HepG2 (cell line): Measurements from ENCODE around the gene TMEM219. TPM values are rescaled to one million over a fixed set of nuclear protein-coding genes. Genes with fewer than 3 reads are reported as not detected.

ENCODE experiments used
- BHLHE40 ChIP-seq: IDR thresholded peaks from 2 replicates; pipeline ENCODE4 v1.6.1; 2011; ENCODE audit warnings: low read length, improper control_type of control experiment
- ELF1 ChIP-seq: sonication (generic); formaldehyde crosslinking; IDR thresholded peaks from 2 replicates; pipeline ENCODE4 v1.4.0; 2020; ENCODE audit warnings: missing genetic modification reagents
- HNF4G ChIP-seq, 2 experiments: sonication (generic) in 1 of 2; formaldehyde crosslinking in 1 of 2; IDR thresholded peaks; 2 replicates each; pipeline versions ENCODE4 v1.4.0 to v1.6.1; 2011 to 2020; ENCODE audit warnings: borderline replicate concordance in 2 of 2, low read depth in 2 of 2, mild to moderate bottlenecking in 2 of 2, low read length in 1 of 2, missing genetic modification reagents in 1 of 2, moderate library complexity in 1 of 2
- HNRNPUL1 ChIP-seq: fragments of 200-400 bp; formaldehyde crosslinking; IDR thresholded peaks from 2 replicates; pipeline ENCODE4 v1.6.1; 2017; ENCODE audit warnings: low read depth, mild to moderate bottlenecking, low read length, moderate library complexity
- KDM3A ChIP-seq: IDR thresholded peaks from 2 replicates; pipeline ENCODE4 v1.6.1; 2018; ENCODE audit warnings: low read depth, missing compliant biosample characterization
- POLR2A ChIP-seq, 2 experiments: IDR thresholded peaks; 2 replicates each; pipeline ENCODE4 v1.6.1; 2011; ENCODE audit warnings: low read depth in 2 of 2, low read length in 2 of 2, mild to moderate bottlenecking in 1 of 2, moderate library complexity in 1 of 2; ENCODE audit not compliant: insufficient read depth in 1 of 2
- RARA ChIP-seq: IDR thresholded peaks from 2 replicates; pipeline ENCODE4 v1.6.1; 2016; ENCODE audit warnings: missing genetic modification reagents, missing compliant biosample characterization
- TAF15 ChIP-seq: fragments of 200-400 bp; formaldehyde crosslinking; IDR thresholded peaks from one replicate; pipeline ENCODE4 v1.6.1; 2018; ENCODE audit warnings: mild to moderate bottlenecking, low read depth, low read length; ENCODE audit not compliant: poor library complexity, severe bottlenecking
- YEATS2 ChIP-seq: sonication (generic); formaldehyde crosslinking; IDR thresholded peaks from 2 replicates; pipeline ENCODE4 v1.4.0; 2020; ENCODE audit warnings: missing genetic modification reagents, borderline replicate concordance
- ZBTB33 ChIP-seq: sonication (generic); formaldehyde crosslinking; IDR thresholded peaks from 2 replicates; pipeline ENCODE4 v1.4.0; 2020; ENCODE audit warnings: missing genetic modification reagents
- ZNF331 ChIP-seq: sonication (generic); formaldehyde crosslinking; IDR thresholded peaks from 2 replicates; pipeline ENCODE4 v1.4.0; 2020; ENCODE audit warnings: missing genetic modification reagents
- ZNF44 ChIP-seq: sonication (generic); formaldehyde crosslinking; IDR thresholded peaks from 2 replicates; pipeline ENCODE4 v1.5.1; 2020; ENCODE audit warnings: mild to moderate bottlenecking, missing genetic modification reagents
- ZNF781 ChIP-seq: sonication (generic); formaldehyde crosslinking; IDR thresholded peaks from 2 replicates; pipeline ENCODE4 v1.5.1; 2020; ENCODE audit warnings: borderline replicate concordance, mild to moderate bottlenecking, missing genetic modification reagents; ENCODE audit errors: not compliant biosample characterization
- ZNF841 ChIP-seq: sonication (generic); formaldehyde crosslinking; IDR thresholded peaks from 2 replicates; pipeline ENCODE4 v1.8.1; 2023; ENCODE audit warnings: missing genetic modification reagents, borderline replicate concordance
- polyA plus RNA-seq, 8 experiments: library from polyadenylated mRNA; depleted of rRNA in 3 of 8; stranded (reverse) in 7 of 8; unstranded in 1 of 8; fragments of >200 nt; fragmentation: Illumina TruSeq in 4 of 8; extraction: Trizol in 4 of 8; gene quantifications; 2 replicates each; pipeline versions ENCODE4 v1.2.1 to v1.2.3, GENCODE V29; 2011 to 2016; ENCODE audit warnings: low read depth in 4 of 8, missing spikeins in 1 of 8, mixed read lengths in 1 of 8; ENCODE audit not compliant: insufficient read depth in 1 of 8
- total RNA-seq, 5 experiments: library from RNA; depleted of rRNA; stranded (reverse); fragments of >200 nt; fragmentation: Illumina TruSeq; extraction: Trizol; gene quantifications; 2 replicates each; pipeline ENCODE4 v1.2.3, GENCODE V29; 2016; ENCODE audit warnings: low read depth in 1 of 5
- TF ChIP-seq, protein P1 (sequence below): sonication (generic); formaldehyde crosslinking; IDR thresholded peaks from one replicate; pipeline ENCODE4 v1.5.1; 2020; ENCODE audit warnings: mild to moderate bottlenecking, missing genetic modification reagents; ENCODE audit errors: not compliant biosample characterization
- TF ChIP-seq, protein P2 (sequence below): sonication (generic); formaldehyde crosslinking; IDR thresholded peaks from 2 replicates; pipeline ENCODE4 v1.5.1; 2020; ENCODE audit warnings: mild to moderate bottlenecking, missing genetic modification reagents, borderline replicate concordance

Gene TMEM219
- total and polyA plus RNA-seq, 2 of the 13 experiments (the other 11 are each of a cell fraction or from before 2014, with no cell fraction given) = 105 to 115 TPM

DNA sequence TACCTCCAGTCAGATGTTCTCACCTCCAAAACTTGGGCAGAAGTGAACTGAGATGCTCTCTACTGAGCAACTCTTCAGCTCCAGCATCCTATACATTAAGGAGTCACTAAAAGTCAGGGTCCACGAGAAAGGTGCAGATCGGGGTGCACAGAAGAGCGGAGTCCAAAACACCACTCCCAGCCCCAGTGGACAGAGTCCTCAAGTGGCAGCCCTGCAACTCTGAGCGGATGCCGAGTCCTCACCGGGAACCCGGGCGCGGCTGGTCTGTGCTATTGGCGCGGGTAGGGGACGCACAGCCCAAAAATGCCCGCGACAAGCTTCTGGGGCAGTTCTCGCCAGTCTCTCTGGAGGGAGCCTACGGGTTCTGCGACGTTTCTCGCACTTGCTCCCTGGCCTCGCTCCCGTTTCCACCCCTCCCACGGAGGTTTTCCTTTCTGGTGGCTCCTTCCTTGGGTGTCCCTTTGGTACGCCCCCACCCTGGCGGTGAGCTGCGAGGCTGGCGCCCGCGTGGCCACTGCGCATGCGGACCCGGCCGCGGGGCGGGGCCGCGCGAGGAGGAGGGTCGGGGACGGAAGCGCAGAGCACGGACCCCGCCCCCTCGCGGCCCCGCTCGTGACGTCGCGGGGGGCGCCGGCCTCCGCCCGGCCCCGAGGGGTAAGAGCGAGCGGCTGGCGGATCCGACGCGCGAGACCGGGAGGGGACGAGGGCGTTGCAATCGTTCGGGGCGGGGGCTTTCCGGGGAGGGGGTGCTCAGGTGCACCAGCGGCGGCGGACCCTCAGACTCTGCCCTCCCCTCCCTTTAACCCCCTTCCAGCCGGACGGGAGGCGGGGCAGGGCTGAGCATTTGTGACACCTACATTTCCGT lies at the start of gene TMEM219 (continued):
- no peak for TF ChIP-seq HNRNPUL1
- peak; percentile 70 to 89 for TF ChIP-seq POLR2A (IDR thresholded peaks at IDR 0.05; ENCODE audit: insufficient read depth in 1 of 2, low read depth in 2 of 2, low read length in 2 of 2)
- TF ChIP-seq ZNF44 = peak; percentile 68; the same call in 1 of the 2 replicates
- TF ChIP-seq HNF4G (IDR thresholded peaks at IDR 0.05; ENCODE audit: borderline replicate concordance, low read depth, low read length) = peak; percentile 44; the same call in 1 of the 2 replicates
- TF ChIP-seq HNF4G (CRISPR knock-in tag; IDR thresholded peaks at IDR 0.05; ENCODE audit: borderline replicate concordance, low read depth) = no peak; the same call in 1 of the 2 replicates
- peak; percentile 53 for TF ChIP-seq TAF15
- TF ChIP-seq YEATS2 (CRISPR knock-in tag) = no peak; the same call in 1 of the 2 replicates
- peak; percentile 9; the same call in 1 of the 2 replicates for TF ChIP-seq ELF1 (CRISPR knock-in tag)
- peak; percentile 28 for TF ChIP-seq ZNF781
- no peak for TF ChIP-seq ZNF841 (CRISPR knock-in tag)
- TF ChIP-seq, protein P1, sequence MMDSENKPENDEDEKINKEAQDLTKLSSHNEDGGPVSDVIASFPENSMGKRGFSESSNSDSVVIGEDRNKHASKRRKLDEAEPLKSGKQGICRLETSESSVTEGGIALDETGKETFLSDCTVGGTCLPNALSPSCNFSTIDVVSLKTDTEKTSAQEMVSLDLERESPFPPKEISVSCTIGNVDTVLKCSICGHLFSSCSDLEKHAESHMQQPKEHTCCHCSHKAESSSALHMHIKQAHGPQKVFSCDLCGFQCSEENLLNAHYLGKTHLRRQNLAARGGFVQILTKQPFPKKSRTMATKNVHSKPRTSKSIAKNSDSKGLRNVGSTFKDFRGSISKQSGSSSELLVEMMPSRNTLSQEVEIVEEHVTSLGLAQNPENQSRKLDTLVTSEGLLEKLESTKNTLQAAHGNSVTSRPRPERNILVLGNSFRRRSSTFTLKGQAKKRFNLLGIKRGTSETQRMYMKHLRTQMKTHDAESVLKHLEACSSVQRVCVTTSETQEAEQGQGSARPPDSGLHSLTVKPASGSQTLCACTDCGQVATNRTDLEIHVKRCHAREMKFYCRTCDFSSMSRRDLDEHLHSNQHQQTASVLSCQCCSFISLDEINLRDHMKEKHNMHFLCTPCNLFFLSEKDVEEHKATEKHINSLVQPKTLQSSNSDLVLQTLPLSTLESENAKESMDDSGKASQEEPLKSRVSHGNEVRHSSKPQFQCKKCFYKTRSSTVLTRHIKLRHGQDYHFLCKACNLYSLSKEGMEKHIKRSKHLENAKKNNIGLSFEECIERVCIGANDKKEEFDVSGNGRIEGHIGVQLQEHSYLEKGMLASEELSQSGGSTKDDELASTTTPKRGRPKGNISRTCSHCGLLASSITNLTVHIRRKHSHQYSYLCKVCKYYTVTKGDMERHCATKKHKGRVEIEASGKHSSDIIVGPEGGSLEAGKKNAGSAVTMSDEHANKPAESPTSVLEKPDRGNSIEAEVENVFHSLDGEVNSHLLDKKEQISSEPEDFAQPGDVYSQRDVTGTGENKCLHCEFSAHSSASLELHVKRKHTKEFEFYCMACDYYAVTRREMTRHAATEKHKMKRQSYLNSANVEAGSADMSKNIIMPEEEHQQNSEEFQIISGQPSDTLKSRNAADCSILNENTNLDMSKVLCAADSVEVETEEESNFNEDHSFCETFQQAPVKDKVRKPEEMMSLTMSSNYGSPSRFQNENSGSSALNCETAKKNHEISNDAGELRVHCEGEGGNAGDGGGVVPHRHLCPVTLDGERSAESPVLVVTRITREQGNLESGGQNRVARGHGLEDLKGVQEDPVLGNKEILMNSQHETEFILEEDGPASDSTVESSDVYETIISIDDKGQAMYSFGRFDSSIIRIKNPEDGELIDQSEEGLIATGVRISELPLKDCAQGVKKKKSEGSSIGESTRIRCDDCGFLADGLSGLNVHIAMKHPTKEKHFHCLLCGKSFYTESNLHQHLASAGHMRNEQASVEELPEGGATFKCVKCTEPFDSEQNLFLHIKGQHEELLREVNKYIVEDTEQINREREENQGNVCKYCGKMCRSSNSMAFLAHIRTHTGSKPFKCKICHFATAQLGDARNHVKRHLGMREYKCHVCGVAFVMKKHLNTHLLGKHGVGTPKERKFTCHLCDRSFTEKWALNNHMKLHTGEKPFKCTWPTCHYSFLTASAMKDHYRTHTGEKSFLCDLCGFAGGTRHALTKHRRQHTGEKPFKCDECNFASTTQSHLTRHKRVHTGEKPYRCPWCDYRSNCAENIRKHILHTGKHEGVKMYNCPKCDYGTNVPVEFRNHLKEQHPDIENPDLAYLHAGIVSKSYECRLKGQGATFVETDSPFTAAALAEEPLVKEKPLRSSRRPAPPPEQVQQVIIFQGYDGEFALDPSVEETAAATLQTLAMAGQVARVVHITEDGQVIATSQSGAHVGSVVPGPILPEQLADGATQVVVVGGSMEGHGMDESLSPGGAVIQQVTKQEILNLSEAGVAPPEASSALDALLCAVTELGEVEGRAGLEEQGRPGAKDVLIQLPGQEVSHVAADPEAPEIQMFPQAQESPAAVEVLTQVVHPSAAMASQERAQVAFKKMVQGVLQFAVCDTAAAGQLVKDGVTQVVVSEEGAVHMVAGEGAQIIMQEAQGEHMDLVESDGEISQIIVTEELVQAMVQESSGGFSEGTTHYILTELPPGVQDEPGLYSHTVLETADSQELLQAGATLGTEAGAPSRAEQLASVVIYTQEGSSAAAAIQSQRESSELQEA (CRISPR knock-in tag) = no peak
- peak; percentile 27; the same call in 1 of the 2 replicates for TF ChIP-seq RARA (CRISPR knock-in tag)
- TF ChIP-seq ZNF331 (CRISPR knock-in tag) = peak; percentile 60; the same call in 1 of the 2 replicates
- TF ChIP-seq, protein P2, sequence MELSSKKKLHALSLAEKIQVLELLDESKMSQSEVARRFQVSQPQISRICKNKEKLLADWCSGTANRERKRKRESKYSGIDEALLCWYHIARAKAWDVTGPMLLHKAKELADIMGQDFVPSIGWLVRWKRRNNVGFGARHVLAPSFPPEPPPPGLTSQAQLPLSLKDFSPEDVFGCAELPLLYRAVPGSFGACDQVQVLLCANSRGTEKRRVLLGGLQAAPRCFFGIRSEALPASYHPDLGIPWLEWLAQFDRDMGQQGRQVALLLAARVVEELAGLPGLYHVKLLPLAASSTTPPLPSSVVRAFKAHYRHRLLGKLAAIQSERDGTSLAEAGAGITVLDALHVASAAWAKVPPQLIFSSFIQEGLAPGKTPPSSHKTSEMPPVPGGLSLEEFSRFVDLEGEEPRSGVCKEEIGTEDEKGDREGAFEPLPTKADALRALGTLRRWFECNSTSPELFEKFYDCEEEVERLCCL = no peak; the same call in 1 of the 2 replicates
- no peak for TF ChIP-seq ZBTB33 (CRISPR knock-in tag)
- TF ChIP-seq KDM3A (CRISPR knock-in tag) = peak; percentile 28; the same call in 1 of the 2 replicates
- peak; percentile 89 for TF ChIP-seq BHLHE40
